Fibroblast of skin of right biceps (primary cell): ENCODE measurements around the gene GRHL1.
"Not testable (repeated sequence)": the region's sequence is repeated elsewhere in the genome, so short reads cannot be mapped to it uniquely, and the experiment has no call there.

Source experiments
- DNase-seq: peaks from one replicate; pipeline ENCODE4 v3.0.0-alpha.2; 2013

Gene GRHL1

DNA sequence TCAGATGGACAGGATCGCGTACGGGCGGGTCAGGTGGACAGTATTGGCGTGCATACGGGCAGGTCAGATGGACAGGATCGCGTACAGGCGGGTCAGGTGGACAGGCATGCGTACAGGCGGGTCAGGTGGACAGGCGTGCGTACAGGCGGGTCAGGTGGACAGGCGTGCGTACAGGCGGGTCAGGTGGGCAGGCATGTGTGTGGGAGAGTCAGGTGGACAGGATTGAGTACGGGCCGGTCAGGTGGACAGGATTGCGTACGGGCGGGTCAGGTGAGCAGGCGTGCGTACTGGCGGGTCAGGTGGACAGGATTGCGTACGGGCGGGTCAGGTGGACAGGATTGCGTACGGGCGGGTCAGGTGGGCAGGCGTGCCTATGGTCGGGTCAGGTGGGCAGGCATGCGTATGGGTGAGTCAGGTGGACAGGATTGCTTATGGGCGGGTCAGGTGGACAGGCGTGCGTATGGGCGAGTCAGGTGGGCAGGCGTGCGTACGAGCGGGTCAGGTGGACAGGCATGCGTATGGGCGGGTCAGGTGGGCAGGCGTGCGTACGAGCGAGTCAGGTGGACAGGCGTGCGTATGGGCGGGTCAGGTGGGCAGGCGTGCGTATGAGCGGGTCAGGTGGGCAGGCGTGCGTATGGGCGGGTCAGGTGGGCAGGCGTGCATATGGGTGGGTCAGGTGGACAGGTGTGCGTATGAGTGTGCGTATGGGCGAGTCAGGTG, 60.3 kb downstream of the GRHL1 start:
- not testable (repeated sequence) for DNase-seq

DNA sequence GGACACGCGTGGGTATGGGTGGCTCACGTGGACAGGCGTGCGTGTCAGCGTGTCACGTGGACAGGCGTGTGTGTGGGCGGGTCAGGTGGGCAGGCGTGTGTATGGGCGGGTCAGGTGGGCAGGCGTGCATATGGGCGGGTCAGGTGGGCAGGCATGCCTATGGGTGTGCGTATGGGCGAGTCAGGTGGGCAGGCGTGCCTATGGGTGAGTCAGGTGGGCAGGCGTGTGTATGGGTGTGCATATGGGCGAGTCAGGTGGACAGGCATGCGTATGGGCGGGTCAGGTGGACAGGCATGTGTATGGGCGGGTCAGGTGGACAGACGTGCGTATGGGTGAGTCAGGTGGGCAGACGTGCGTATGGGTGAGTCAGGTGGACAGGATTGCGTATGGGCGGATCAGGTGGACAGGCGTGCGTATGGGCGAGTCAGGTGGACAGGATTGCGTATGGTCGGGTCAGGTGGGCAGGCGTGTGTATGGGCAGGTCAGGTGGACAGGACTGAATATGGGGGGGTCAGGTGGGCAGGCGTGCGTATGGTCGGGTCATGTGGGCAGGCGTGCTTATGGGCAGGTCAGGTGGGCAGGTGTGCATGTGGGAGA, 61.0 kb downstream of the GRHL1 start:
- not testable (repeated sequence) for DNase-seq

DNA sequence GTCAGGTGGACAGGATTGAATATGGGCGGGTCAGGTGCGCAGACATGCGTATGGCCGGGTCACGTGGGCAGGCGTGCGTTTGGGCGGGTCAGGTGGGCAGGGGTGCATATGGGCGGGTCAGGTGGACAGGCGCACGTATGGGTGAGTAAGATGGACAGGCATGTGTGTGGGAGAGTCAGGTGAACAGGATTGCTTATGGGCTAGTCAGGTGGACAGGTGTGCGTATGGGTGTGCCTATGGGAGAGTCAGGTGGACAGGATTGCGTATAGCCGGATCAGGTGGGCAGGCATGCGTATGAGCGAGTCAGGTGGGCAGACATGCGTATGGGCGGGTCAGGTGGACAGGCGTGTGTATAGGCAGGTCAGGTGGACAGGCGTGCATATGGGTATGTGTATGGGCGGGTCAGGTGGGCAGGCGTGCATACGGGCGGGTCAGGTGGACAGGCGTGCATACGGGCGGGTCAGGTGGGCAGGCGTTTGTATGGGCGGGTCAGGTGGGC, 61.5 kb downstream of the GRHL1 start:
- no peak for DNase-seq

DNA sequence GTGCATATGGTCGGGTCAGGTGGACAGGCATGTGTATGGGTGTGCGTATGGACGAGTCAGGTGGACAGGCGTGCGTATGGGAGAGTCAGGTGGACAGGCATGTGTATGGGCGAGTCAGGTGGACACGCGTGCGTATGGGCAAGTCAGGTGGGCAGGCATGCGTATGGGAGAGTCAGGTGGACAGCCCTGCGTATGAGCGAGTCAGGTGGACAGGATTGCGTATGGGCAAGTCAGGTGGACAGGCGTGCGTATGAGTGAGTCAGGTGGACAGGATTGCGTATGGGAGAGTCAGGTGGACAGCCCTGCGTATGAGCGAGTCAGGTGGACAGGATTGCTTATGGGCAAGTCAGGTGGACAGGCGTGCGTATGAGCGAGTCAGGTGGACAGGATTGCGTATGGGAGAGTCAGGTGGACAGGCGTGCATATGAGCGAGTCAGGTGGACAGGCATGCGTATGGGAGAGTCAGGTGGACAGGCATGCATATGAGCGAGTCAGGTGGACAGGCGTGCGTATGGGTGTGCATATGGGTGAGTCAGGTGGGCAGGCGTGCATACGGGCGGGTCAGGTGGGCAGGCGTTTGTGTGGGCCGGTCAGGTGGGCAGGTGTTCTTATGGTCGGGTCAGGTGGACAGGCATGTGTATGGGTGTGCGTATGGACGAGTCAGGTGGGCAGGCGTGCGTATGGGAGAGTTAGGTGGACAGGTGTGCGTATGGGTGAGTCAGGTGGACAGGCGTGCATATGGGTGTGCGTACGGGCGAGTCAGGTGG, 62.3 kb downstream of the GRHL1 start:
- not testable (repeated sequence) for DNase-seq

DNA sequence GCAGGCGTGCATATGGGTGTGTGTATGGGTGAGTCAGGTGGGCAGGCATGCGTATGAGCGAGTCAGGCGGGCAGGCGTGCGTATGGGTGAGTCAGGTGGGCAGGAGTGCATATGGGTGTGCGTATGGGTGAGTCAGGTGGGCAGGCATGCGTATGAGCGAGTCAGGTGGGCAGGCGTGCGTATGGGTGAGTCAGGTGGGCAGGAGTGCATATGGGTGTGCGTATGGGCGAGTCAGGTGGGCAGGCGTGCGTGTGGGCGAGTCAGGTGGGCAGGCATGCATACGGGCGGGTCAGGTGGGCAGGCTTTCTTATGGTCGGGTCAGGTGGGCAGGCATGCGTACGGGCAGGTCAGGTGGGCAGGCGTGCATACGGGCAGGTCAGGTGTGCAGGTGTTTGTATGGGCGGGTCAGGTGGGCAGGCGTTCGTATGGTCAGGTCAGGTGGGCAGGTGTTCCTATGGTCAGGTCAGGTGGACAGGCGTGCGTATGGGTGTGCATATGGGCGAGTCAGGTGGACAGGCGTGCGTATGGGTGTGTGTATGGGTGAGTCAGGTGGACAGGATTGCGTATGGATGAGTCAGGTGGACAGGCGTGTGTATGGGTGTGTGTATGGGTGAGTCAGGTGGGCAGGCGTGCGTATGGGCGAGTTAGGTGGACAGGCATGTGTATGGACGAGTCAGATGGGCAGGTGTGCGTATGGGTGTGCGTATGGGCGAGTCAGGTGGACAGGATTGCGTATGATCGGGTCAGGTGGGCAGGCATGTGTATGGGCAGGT, 63.1 kb downstream of the GRHL1 start:
- no peak for DNase-seq

DNA sequence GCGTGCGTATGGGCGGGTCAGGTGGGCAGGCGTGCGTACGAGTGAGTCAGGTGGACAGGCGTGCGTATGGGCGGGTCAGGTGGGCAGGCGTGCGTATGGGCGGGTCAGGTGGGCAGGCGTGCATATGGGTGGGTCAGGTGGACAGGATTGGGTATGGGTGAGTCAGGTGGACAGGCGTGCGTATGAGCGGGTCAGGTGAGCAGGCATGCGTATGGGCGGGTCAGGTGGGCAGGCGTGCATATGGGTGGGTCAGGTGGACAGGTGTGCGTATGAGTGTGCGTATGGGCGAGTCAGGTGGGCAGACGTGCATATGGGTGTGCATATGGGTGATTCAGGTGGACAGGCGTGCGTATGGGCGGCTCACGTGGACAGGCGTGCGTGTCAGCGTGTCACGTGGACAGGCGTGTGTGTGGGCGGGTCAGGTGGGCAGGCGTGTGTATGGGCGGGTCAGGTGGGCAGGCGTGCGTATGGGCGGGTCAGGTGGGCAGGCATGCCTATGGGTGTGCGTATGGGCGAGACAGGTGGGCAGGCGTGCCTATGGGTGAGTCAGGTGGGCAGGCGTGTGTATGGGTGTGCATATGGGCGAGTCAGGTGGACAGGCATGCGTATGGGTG, 64.0 kb downstream of the GRHL1 start:
- DNase-seq: not testable (repeated sequence)

DNA sequence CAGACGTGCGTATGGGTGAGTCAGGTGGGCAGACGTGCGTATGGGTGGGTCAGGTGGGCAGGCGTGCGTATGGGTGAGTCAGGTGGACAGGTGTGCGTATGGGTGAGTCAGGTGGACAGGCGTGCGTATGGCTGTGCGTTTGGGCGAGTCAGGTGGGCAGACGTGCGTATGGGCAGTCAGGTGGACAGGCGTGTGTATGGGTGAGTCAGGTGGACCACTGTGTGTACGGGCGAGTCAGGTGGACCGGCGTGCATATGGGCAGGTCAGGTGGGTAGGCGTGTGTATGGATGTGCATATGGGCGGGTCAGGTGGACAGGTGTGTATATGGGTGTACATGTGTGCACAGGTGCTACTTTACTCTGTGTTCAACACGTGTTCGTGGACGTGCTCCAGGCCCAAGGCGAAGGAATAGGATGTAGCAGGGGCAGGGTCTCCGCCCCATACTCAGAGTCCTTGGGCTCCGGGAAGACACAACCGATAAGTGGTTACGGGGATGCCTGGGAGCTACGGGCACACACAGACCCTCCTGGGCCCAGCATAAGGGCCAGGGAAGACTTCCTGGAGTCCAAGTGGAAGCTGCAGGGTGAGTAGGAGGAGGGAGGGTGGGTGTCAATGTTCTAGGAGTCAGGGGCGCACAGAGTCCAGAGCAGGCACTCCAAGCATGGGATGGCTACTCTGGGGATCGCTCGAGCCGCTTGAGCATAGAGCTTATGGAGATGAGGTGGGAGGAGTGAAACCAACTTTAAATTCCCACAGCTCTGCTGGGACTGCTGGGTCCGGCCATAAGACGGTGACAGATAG, 64.7 kb downstream of the GRHL1 start:
- DNase-seq: no peak

DNA sequence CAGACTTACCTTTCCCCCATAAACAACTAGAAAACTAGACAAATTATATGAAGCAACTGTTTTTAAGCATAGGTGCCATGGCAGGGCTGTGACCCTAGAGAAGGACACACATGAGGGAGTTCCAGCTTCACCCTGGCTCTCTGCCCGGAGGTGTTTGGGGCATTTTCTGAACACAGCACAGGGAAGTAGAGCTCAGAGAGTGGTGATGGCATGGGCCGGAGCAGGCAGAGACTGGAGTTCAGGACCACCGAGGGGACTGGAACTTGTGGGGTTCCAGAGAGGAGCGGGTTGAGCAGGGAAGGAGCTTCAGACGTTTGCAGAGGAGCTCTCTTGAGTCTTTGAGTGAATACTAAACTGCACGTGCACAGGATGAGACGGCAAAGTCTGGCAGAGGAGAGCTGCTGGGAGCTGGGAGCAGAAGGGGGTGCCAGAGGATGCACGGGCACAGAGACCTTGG, 65.3 kb downstream of the GRHL1 start:
- no peak for DNase-seq

DNA sequence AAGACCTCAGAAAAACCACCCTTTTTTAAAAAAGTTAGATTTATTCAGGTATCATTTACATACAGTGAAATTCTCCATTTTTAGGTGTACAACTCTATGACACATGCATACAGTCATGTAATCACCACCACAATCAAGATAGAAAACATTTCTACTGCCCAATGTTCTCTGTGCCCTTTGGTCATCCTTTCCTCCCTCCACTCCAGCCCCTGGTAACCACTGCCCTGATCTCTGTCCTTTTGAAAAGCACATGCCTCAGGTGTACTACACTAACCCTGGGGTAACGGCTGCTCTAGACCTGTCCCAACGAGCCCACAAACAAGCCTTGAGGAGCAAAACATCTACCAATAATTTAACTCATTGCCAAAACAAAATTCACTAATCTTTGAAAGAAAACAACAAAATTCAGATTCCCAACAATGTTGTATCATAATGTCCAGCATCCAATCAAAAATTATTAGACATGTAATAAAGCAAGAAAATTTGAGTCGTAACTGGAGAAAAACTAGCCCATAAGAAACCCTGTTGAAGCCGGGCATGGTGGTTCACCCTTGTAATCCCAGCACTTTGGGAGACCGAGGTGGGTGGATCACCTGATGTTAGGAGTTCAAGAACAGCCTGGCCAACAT, 65.9 kb downstream of the GRHL1 start:
- no peak for DNase-seq

DNA sequence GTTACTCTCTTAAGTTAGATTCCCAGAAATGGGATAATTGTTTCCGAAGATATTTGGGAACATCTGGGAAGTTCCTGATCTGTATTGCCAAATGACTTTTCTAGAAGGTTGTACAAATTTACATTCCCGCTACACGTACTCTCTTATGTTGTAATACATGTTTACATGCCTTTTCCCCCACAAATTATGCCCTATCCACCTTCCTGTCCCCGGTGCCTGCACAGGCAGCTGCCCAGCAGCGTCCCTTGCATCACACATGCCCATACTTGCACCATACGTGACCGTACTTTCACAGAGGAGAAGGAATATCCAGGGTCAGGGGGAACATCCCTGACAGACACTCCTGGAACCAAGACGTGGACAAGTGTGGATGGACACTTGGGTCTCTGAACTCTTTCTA, 67.7 kb downstream of the GRHL1 start:
- no peak for DNase-seq

DNA sequence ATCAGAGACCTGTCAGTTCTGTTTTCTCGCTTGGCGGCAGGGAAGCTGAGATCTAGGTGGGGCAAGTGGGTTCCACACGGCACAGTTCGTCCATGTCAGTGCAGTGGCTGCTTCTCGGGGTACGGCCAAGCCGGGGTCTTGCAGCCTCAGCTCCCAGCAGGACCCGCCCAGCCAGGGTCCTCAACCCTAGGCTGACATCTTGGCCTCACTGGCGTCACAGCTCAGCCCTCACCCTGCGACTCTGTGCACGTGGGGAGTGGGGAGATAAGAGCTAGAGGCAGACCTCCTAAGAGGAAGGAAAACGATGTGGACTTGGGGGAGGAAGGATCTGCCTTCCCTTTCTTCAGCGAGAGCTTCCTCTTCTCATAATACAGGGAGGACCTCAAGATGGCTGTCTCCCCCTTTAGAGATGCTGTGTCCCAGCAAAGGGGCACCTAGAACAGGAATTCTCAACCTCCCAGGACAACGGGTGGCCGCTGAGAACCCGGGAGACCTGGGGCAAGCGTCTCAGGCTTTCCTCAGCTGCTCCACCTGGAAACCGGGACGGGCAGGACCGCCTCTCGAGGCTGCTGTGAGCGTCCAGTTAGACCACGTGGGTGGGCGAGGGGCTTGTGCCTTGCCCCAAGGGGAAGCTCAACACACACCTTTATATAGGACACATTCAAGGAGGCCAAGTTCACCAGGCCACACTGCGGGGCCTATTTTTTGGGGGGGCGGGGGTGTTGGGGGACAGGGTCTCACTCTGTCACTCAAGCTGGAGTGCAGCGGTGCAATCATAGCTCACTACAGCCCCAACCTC, 68.3 kb downstream of the GRHL1 start:
- no peak for DNase-seq

DNA sequence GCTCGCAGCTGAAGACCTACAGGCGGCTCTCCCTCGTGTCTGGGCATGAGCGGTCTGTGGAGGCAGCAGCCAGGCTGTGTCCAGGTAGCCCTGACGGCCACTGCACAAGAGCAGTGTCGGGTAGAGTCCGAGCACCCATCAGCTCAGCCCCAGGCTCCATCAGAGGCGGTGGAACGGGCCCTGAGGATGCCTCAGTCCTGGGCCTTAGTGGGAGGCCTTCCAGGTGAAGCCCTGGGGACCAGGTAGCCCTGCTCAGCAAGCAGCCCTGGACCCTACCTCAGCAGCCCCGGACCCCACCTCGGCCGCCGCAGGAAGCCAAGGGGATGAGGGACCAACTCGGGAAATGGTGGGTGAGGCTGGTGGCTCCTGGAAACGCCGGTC, 70.5 kb downstream of the GRHL1 start:
- no peak for DNase-seq

DNA sequence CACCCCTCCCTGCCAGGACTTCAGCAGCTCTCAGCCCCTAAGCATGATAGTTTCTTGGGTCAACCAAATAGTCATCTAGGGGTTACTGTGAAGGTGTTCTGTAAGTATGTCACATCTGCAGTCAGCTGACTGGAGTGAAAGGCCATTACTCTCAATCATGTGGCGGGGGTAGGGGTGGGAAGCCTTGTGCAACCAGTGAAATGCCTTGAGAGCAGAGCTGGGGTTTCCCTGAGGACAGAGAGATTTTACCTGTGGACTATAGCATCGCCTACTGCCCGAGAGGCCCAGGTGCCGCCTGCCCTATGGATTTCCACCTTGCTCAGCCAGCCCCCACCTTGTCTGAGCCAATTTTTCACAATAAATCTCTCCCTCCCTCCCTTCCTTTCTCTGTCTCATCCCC, 71.0 kb downstream of the GRHL1 start:
- DNase-seq: no peak

DNA sequence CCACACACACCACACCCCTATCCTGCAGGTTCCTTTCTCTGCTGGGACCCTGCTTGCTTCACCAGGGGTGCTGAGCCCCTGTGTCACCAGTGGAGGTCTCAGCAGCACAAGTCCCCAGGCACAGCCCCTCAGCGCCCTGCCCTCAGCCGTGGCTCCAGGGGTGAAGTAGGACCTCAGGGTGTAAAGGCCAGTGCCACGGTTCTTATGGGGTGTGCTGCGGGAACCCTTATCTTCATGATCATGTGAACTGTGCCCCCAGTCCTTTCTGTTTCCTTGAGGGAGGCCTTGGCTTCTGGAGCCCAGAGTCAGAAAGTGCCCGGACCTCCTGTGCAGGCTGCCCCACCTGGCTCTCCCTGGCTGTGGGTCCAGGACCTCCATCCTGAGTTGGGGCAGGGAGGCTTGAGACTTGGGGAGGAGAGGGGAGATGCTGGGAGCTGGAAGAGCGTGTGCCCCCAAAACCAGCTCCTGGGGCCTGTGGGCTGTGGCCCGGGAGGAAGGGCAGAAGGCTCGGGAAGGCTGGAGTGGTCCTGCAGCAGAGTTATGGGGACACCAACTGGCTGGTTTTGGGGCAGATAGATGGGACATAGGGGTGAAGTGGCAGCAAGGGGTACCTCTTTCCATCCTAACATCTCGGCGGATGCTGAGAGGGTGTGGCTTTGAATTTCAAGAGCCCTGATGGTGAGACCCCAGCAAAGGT, 71.6 kb downstream of the GRHL1 start:
- no peak for DNase-seq

DNA sequence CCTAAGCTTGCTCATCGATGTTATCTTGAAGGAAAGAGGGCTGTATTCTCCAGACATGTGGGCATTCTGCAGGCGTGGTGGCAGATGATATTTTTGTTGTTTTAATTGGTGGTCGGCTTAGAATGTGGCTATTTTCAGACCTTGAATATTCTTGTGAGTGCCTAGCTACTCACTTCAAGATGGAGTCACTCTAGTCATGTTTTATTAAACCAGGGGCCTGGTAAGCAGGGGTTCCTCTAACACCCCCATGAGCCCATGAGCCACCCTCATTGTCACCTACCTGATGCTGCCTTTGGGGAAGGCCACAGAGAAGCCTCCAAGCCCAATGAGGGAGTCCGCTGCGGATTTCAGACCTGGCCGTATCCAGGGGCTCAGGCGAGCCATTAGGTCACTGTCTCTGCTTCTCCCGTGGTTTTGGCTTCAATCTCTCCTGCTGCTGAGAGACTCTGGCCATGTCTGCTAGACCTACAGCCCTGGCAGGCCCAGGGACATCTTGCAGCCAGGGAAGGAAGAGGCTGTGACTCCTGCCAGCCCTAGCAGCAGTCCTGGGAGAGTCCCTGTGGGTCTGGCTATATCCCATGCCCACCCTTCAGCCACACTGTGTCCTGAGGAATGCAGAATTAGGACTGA, 75.6 kb downstream of the GRHL1 start:
- no peak for DNase-seq

DNA sequence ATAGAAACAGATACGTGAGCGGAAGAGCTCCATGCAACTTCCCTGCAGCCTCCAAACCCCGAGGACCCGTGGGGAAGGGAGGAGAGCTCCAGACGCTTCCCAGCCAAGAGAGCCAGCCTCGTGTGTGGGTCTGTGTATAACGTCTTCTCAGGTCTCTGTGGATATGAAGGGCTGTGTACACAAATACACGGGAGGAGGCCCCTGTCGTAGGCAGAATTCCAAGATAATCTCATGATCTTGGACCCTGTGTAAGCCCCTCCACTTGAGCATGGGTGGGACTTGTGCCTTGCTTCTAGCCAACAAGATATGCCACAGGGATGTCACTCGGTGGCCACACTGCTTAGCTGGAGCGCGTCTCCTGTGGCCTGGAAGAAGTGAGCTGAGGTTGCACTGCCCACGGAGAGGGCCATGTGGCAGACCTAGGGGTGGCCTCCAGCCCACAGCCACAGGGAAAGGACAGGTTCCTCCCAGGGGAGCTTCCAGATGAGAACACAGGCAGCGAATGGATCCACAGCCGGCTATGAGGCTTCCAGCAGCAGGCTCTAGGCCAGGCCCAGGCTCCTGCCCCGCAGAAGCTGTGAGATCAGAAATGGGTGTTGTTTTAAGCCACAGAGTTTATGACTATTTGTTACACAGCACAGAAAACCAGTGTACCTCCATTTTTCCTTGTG, 76.3 kb downstream of the GRHL1 start:
- DNase-seq: no peak

DNA sequence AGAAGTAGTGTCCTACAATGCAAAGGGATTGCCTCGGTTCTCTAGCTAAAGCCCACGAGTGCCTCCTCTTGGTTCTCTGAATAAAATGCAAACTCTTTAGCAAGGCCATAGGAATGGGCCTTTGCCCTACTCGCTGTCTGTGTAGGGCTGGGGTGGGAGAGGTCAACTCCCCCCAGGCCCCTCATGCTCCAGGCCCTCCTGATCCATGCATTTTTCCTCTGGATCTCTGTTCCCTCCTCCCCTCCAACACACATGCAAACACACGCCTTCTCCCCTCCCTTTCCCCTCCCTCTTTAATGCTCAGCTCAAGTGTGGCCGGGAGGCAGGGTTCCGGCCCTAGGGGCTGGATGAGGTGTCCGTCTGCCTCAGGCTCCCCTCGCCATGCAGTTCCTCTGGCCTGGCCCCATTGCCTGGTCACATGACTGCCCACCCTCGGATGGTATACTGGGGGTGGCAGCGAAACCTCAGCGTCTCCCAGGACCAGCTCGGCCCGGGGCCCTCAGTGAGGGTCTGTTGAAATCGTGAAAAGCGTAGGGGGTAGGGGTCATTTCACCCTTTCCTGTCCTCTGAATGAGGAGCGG, 77.0 kb downstream of the GRHL1 start:
- no peak for DNase-seq
